ENCODE measurements around the gene FNDC3B. TPM values are rescaled to one million over a fixed set of nuclear protein-coding genes. Genes with fewer than 3 reads are reported as not detected.

The FNDC3B gene
- total and polyA plus RNA-seq, 9 of the 15 experiments (the other 6 are each of a cell fraction or from before 2014, with no cell fraction given), result 7.0 to 35.8 (median 16.2) TPM

GRCh38 chr3:172129850-172130716, 90.7 kb downstream of the FNDC3B start (continued):
- peak; percentile 24 to 60; a peak in 2 of 4 replicates for TF ChIP-seq FOXK2 (conservative IDR thresholded peaks at IDR 0.05 in 1 of 2, IDR thresholded peaks at IDR 0.05 in 1 of 2; ENCODE audit: low read depth in 2 of 2)
- TF ChIP-seq PATZ1 (CRISPR knock-in tag; IDR thresholded peaks at IDR 0.05; ENCODE audit: borderline replicate concordance), result no peak
- peak; percentile 60 for TF ChIP-seq BHLHE40 (IDR thresholded peaks at IDR 0.05; ENCODE audit: low read length)
- TF ChIP-seq HES1 (IDR thresholded peaks at IDR 0.05; ENCODE audit: low read depth), result peak; percentile 76; the same call in 1 of the 2 replicates
- TF ChIP-seq ZNF785 (CRISPR knock-in tag; IDR thresholded peaks at IDR 0.05), result no peak
- TF ChIP-seq L3MBTL2 (IDR thresholded peaks at IDR 0.05), result peak; percentile 37; the same call in 1 of the 2 replicates
- TF ChIP-seq CEBPG (CRISPR knock-in tag; IDR thresholded peaks at IDR 0.05), result peak; percentile 99
- peak; percentile 98 to 99 for TF ChIP-seq CEBPG (tag; conservative IDR thresholded peaks at IDR 0.05 in 1 of 2, IDR thresholded peaks at IDR 0.05 in 1 of 2)
- TF ChIP-seq C11orf30 (IDR thresholded peaks at IDR 0.05; ENCODE audit: low read depth), result peak; percentile 77; the same call in 1 of the 2 replicates
- peak in 1 of 2 experiments; percentile 95; a peak in 2 of 4 replicates for TF ChIP-seq RCOR1 (IDR thresholded peaks at IDR 0.05; ENCODE audit: borderline replicate concordance in 1 of 2, low read depth in 2 of 2, low read length in 2 of 2)
- peak; percentile 3 for TF ChIP-seq ZFP36 (IDR thresholded peaks at IDR 0.05; ENCODE audit: low read depth, low read length, partially characterized antibody)
- 0 out of 2 replicates have a peak, but pooled peaks have one; percentile 42 for TF ChIP-seq ETV5 (CRISPR knock-in tag; IDR thresholded peaks at IDR 0.05; ENCODE audit: low read depth)
- peak; percentile 87 for TF ChIP-seq ARID1B (IDR thresholded peaks at IDR 0.05)
- TF ChIP-seq EP400 (IDR thresholded peaks at IDR 0.05), result peak; percentile 87
- no peak for TF ChIP-seq ZNF695 (CRISPR knock-in tag; IDR thresholded peaks at IDR 0.05)
- TF ChIP-seq SMARCA4 (IDR thresholded peaks at IDR 0.05), result peak; percentile 90
- TF ChIP-seq ATF3 (IDR thresholded peaks at IDR 0.05), result peak; percentile 99
- TF ChIP-seq ATF3 (CRISPR knock-in tag; conservative IDR thresholded peaks at IDR 0.05), result peak; percentile 97
- TF ChIP-seq NR0B1 (IDR thresholded peaks at IDR 0.05; ENCODE audit: partially characterized antibody), result no peak
- no peak for TF ChIP-seq NCOA2 (IDR thresholded peaks at IDR 0.05; ENCODE audit: partially characterized antibody in 2 of 2)
- TF ChIP-seq TCF3 (CRISPR knock-in tag; IDR thresholded peaks at IDR 0.05), result peak; percentile 43; the same call in 1 of the 2 replicates
- no peak for TF ChIP-seq ZNF324 (CRISPR knock-in tag; IDR thresholded peaks at IDR 0.05)
- peak; percentile 81 for TF ChIP-seq HDAC3 (IDR thresholded peaks at IDR 0.05; ENCODE audit: borderline replicate concordance, partially characterized antibody)
- TF ChIP-seq EHMT2 (IDR thresholded peaks at IDR 0.05), result peak; percentile 30; the same call in 1 of the 2 replicates
